GM12878 (cell line): ENCODE results near the gene WNK2. TPM values are rescaled to one million over a fixed set of nuclear protein-coding genes. Genes with fewer than 3 reads are reported as not detected.
A peak's percentile ranks its signal among the peaks of the same experiment; 100 is the strongest.

ENCODE experiments used
- ASH2L ChIP-seq: fragments of 300-600, 200-600 bp; sonication (generic); IDR thresholded peaks from 2 replicates; pipeline ENCODE4 v1.6.1; 2017; ENCODE audit warnings: low read depth, mild to moderate bottlenecking, borderline replicate concordance
- ATF7 ChIP-seq: fragments of 450-650 bp; IDR thresholded peaks from 2 replicates; pipeline ENCODE4 v1.6.1; 2016; ENCODE audit warnings: low read depth, mild to moderate bottlenecking
- BMI1 ChIP-seq: fragments of 450-650 bp; IDR thresholded peaks from 2 replicates; pipeline ENCODE4 v1.6.1; 2016; ENCODE audit warnings: mild to moderate bottlenecking, moderate library complexity, borderline replicate concordance
- CBFB ChIP-seq: IDR thresholded peaks from 2 replicates; pipeline ENCODE4 v1.6.1; 2016; ENCODE audit warnings: antibody characterized with exemption, low read depth
- CEBPZ ChIP-seq: fragments of 150-350 bp; IDR thresholded peaks from 2 replicates; pipeline ENCODE4 v1.6.1; 2016; ENCODE audit warnings: low read depth, low read length
- CTCF ChIP-seq, 3 experiments: IDR thresholded peaks in 2 of 3; conservative IDR thresholded peaks in 1 of 3; 2 replicates each; pipeline ENCODE4 v1.5.1; 2011; ENCODE audit warnings: low read depth in 3 of 3, low read length in 3 of 3, mild to moderate bottlenecking in 3 of 3, control low read depth in 2 of 3, moderate library complexity in 2 of 3, inconsistent platforms in 1 of 3, mixed read lengths in 1 of 3; ENCODE audit not compliant: control insufficient read depth in 2 of 3, insufficient read depth in 1 of 3; ENCODE audit errors: extremely low read depth in 1 of 3
- DPF2 ChIP-seq: fragments of 450-650 bp; IDR thresholded peaks from 2 replicates; pipeline ENCODE4 v1.6.1; 2017; ENCODE audit warnings: mild to moderate bottlenecking
- EED ChIP-seq: sonication (generic); IDR thresholded peaks from 2 replicates; pipeline ENCODE4 v1.6.1; 2016; ENCODE audit warnings: antibody characterized with exemption, low read depth
- ELK1 ChIP-seq: IDR thresholded peaks from 2 replicates; pipeline ENCODE4 v1.6.1; 2012; ENCODE audit warnings: low read depth, low read length, improper control_type of control experiment
- EP300 ChIP-seq, 2 experiments: fragments of 150-350 bp in 1 of 2; IDR thresholded peaks; 2 replicates each; pipeline ENCODE4 v1.6.1; 2011 to 2012; ENCODE audit warnings: low read depth in 2 of 2, low read length in 2 of 2, borderline replicate concordance in 1 of 2, improper control_type of control experiment in 1 of 2, inconsistent platforms in 1 of 2; ENCODE audit not compliant: control insufficient read depth in 1 of 2
- HCFC1 ChIP-seq: fragments of 150-350 bp; IDR thresholded peaks from 2 replicates; pipeline ENCODE4 v1.6.1; 2014; ENCODE audit warnings: low read length
- KAT2A ChIP-seq: conservative IDR thresholded peaks from 2 replicates; pipeline ENCODE4 v1.6.1; 2011; ENCODE audit warnings: low read depth, low read length; ENCODE audit not compliant: control insufficient read depth
- NR2F1 ChIP-seq: fragments of 450-650 bp; conservative IDR thresholded peaks from 2 replicates; pipeline ENCODE4 v1.6.1; 2017; ENCODE audit warnings: mild to moderate bottlenecking
- POLR2A ChIP-seq: IDR thresholded peaks from 2 replicates; pipeline ENCODE4 v1.6.1; 2011; ENCODE audit warnings: low read depth, mild to moderate bottlenecking, low read length
- RAD21 ChIP-seq: IDR thresholded peaks from 2 replicates; pipeline ENCODE4 v1.6.1; 2011; ENCODE audit warnings: mild to moderate bottlenecking, low read depth, low read length, moderate library complexity; ENCODE audit not compliant: insufficient read depth
- RAD51 ChIP-seq: fragments of 450-650 bp; IDR thresholded peaks from 2 replicates; pipeline ENCODE4 v1.6.1; 2016; ENCODE audit warnings: moderate library complexity, mild to moderate bottlenecking, inconsistent platforms
- SIN3A ChIP-seq: IDR thresholded peaks from 2 replicates; pipeline ENCODE4 v1.6.1; 2012; ENCODE audit warnings: low read depth, low read length, improper control_type of control experiment
- SP1 ChIP-seq: IDR thresholded peaks from one replicate; pipeline ENCODE4 v1.6.1; 2011; ENCODE audit warnings: low read depth, low read length
- SRF ChIP-seq, 2 experiments: IDR thresholded peaks; 2 replicates each; pipeline ENCODE4 v1.6.1; 2011; ENCODE audit warnings: low read depth in 2 of 2, low read length in 2 of 2, mild to moderate bottlenecking in 1 of 2, moderate library complexity in 1 of 2
- TCF3 ChIP-seq: IDR thresholded peaks from 2 replicates; pipeline ENCODE4 v1.6.1; 2012; ENCODE audit warnings: low read depth, mild to moderate bottlenecking, low read length, borderline replicate concordance; ENCODE audit not compliant: insufficient read depth
- ZNF274 ChIP-seq: IDR thresholded peaks from one replicate; pipeline ENCODE4 v1.8.0; 2011; ENCODE audit not compliant: insufficient read length, insufficient read depth
- ZNF592 ChIP-seq: fragments of 450-650 bp; IDR thresholded peaks from 2 replicates; pipeline ENCODE4 v1.6.1; 2017; ENCODE audit warnings: mild to moderate bottlenecking, moderate library complexity
- polyA plus RNA-seq, 11 experiments: library from polyadenylated mRNA; depleted of rRNA in 4 of 11; unstranded in 6 of 11; stranded (reverse) in 5 of 11; fragments of >200 nt; fragmentation: Nextera tagmentation in 4 of 11; fragmentation: Illumina TruSeq in 1 of 11; extraction: Ambion mirVana in 4 of 11; extraction: Trizol in 1 of 11; gene quantifications; 1 replicate in 1 of 11; 2 replicates in 10 of 11; pipeline versions ENCODE4 v1.2.1 to v1.2.3, GENCODE V29; 2011 to 2016; ENCODE audit warnings: inconsistent platforms in 2 of 11, missing spikeins in 2 of 11, low read depth in 1 of 11
- total RNA-seq, 4 experiments: library from RNA; depleted of rRNA in 3 of 4; stranded (reverse); fragments of >200 nt in 3 of 4; fragmentation: Illumina TruSeq in 1 of 4; extraction: Trizol in 1 of 4; gene quantifications; 2 replicates each; pipeline versions ENCODE4 v1.2.1 to v1.2.3, GENCODE V29; 2013 to 2021

Gene WNK2
- total and polyA plus RNA-seq, 10 of the 15 experiments (the other 5 are each of a cell fraction or from before 2014, with no cell fraction given) = 0.15 TPM; not detected in 9

DNA sequence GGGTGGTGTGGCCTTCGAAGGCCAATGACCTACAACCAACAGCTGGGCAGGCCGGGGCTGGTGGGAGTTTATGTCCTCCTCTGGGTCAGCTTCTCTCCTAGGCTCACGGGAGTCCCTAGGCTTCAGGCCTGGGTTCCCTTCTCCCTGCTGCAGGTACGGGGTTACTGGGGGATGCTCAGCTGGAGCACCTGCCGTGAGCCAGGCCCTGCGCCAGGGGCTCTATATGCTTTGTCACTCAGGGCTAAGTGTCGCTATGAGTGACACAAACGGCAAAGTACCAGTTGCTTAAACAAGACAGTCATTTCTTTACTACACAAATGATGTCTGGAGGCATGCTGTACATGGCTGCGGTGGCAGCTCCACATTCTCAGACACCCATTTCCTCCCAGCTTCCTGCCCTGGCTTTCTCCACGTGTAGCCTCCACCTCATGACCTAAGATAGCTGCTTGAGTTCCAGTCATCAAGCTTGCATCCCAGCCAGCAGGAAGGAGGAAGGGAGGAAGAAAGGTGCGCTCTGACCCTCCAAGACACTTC is 27.4 kb upstream of the WNK2 start (continued):
- no peak for TF ChIP-seq CEBPZ
- TF ChIP-seq HCFC1 = no peak
- TF ChIP-seq ZNF274 = no peak
- no peak for TF ChIP-seq RAD51
- peak; percentile 28 for TF ChIP-seq SP1
- no peak for TF ChIP-seq ATF7
- TF ChIP-seq ASH2L = no peak
- no peak for TF ChIP-seq KAT2A
- TF ChIP-seq ELK1 = no peak
- TF ChIP-seq CBFB = no peak
- TF ChIP-seq ZNF592 = no peak
- TF ChIP-seq DPF2 = no peak
- TF ChIP-seq POLR2A = no peak
- no peak for TF ChIP-seq SIN3A
- no peak for TF ChIP-seq TCF3
- no peak for TF ChIP-seq RAD21
- TF ChIP-seq EED = peak; percentile 90
- TF ChIP-seq SRF (IDR thresholded peaks at IDR 0.05; ENCODE audit: low read depth in 2 of 2, low read length in 2 of 2) = no peak
- TF ChIP-seq BMI1 = no peak
- no peak for TF ChIP-seq NR2F1
- 0 out of 4 replicates have a peak, but pooled peaks of 1 of the 2 experiments have one; percentile 28 for TF ChIP-seq EP300 (IDR thresholded peaks at IDR 0.05; ENCODE audit: borderline replicate concordance in 1 of 2, control insufficient read depth in 1 of 2, low read depth in 2 of 2, low read length in 2 of 2)
- TF ChIP-seq CTCF (IDR thresholded peaks at IDR 0.05 in 2 of 3, conservative IDR thresholded peaks at IDR 0.05 in 1 of 3; ENCODE audit: control insufficient read depth in 2 of 3, extremely low read depth in 1 of 3, insufficient read depth in 1 of 3, low read depth in 3 of 3, low read length in 3 of 3) = no peak
